ENCODE measurements around the gene PLEKHA7.
"Not testable (repeated sequence)": the region's sequence is repeated elsewhere in the genome, so short reads cannot be mapped to it uniquely, and the experiment has no call there.

The PLEKHA7 gene

GRCh38 chr11:17014321-17014832 is at the start of gene PLEKHA7:
PLEKHA7 (minus strand) TSS chr11:17014414; CDS start chr11:17014401, 13 bp downstream.
- peak; percentile 80 for DNase-seq (ENCODE audit: low spot score)

- peak; percentile 79 for DNase-seq (ENCODE audit: low spot score)
Measured at GRCh38 chr11:17063171-17064002, 49.2 kb upstream of the PLEKHA7 start.

- not testable (repeated sequence) for DNase-seq (ENCODE audit: low spot score)
Measured at GRCh38 chr11:17051146-17051545, 36.9 kb upstream of the PLEKHA7 start.

GRCh38 chr11:17048491-17048890 is 34.3 kb upstream of the PLEKHA7 start:
- DNase-seq (ENCODE audit: low spot score) = not testable (repeated sequence)

- no peak for DNase-seq (ENCODE audit: low spot score)
Measured at GRCh38 chr11:17046690-17047089, 32.5 kb upstream of the PLEKHA7 start.

GRCh38 chr11:17036666-17037658 is 22.7 kb upstream of the PLEKHA7 start:
- no peak for DNase-seq (ENCODE audit: low spot score)

- DNase-seq (ENCODE audit: low spot score) = not testable (repeated sequence)
Measured at GRCh38 chr11:17034027-17034426, 19.8 kb upstream of the PLEKHA7 start.

- no peak for DNase-seq (ENCODE audit: low spot score)
Measured at GRCh38 chr11:17026487-17027082, 12.4 kb upstream of the PLEKHA7 start.

GRCh38 chr11:17024924-17025323 is 10.7 kb upstream of the PLEKHA7 start:
- DNase-seq (ENCODE audit: low spot score) = no peak

GRCh38 chr11:17021511-17021910 is 7.3 kb upstream of the PLEKHA7 start:
- DNase-seq (ENCODE audit: low spot score) = no peak

GRCh38 chr11:17020831-17021230 is 6.6 kb upstream of the PLEKHA7 start:
- no peak for DNase-seq (ENCODE audit: low spot score)

- no peak for DNase-seq (ENCODE audit: low spot score)
Measured at GRCh38 chr11:17019232-17019631, 5.0 kb upstream of the PLEKHA7 start.

- DNase-seq (ENCODE audit: low spot score) = no peak
Measured at GRCh38 chr11:17015627-17016126, 1.5 kb upstream of the PLEKHA7 start.

GRCh38 chr11:17014833-17015626 is 816 bp upstream of the PLEKHA7 start:
- peak; percentile 78 for DNase-seq (ENCODE audit: low spot score)

GRCh38 chr11:17013548-17014320 is 480 bp downstream of the PLEKHA7 start:
- peak; percentile 64 for DNase-seq (ENCODE audit: low spot score)

GRCh38 chr11:17012712-17013547 is 1.3 kb downstream of the PLEKHA7 start:
- DNase-seq (ENCODE audit: low spot score) = peak; percentile 51

- DNase-seq (ENCODE audit: low spot score) = no peak
Measured at GRCh38 chr11:17012179-17012578, 2.0 kb downstream of the PLEKHA7 start.

- no peak for DNase-seq (ENCODE audit: low spot score)
Measured at GRCh38 chr11:17010851-17011420, 3.3 kb downstream of the PLEKHA7 start.

- no peak for DNase-seq (ENCODE audit: low spot score)
Measured at GRCh38 chr11:17008099-17008498, 6.1 kb downstream of the PLEKHA7 start.

All from iPS-NIHi11 (cell line).